Measurements from ENCODE around the gene GMPS. TPM values are rescaled to one million over a fixed set of nuclear protein-coding genes. Genes with fewer than 3 reads are reported as not detected.
A peak's percentile ranks its signal among the peaks of the same experiment; 100 is the strongest.

The GMPS gene
- total RNA-seq, 1 donor = 41.3 TPM

- Histone ChIP-seq H3K4me1 (ENCODE audit: insufficient read depth, low read length) (peaks cover 8% of the 10 kb centered on the region), H3K79me2 (ENCODE audit: insufficient read depth, low read length) (no peaks in the 10 kb centered on the region), H3K36me3 (ENCODE audit: insufficient read depth, low read length) (peaks cover 26% of the 10 kb centered on the region), H3K4me3 (ENCODE audit: insufficient read depth, low read length) (no peak overlapping the region), H2AFZ (ENCODE audit: low read length) (no peak overlapping the region), H3K4me2 (ENCODE audit: insufficient read depth, low read length) (no peak overlapping the region), H3K27ac (ENCODE audit: low read depth, low read length) (no peak overlapping the region), H3K9me3 (ENCODE audit: low read depth, low read length) (no peaks in the 10 kb centered on the region), H4K20me1 (ENCODE audit: insufficient read depth, low read length) (no peaks in the 10 kb centered on the region), H3K27me3 (ENCODE audit: insufficient read depth, low read length) (no peaks in the 10 kb centered on the region)
- DNase-seq (ENCODE audit: insufficient read length, low spot score, missing footprints) = no peak
- no peak for TF ChIP-seq CTCF (IDR thresholded peaks at IDR 0.05; ENCODE audit: extremely low read depth, low read depth, low read length)
Measured at GRCh38 chr3:155941354-155941753, 70.9 kb downstream of the GMPS start.

GRCh38 chr3:155944081-155944480 is 73.6 kb downstream of the GMPS start:
- Histone ChIP-seq H3K27me3 (ENCODE audit: insufficient read depth, low read length) (no peaks in the 10 kb centered on the region), H3K4me1 (ENCODE audit: insufficient read depth, low read length) (peaks cover 13% of the 10 kb centered on the region), H3K36me3 (ENCODE audit: insufficient read depth, low read length) (no peaks in the 10 kb centered on the region), H4K20me1 (ENCODE audit: insufficient read depth, low read length) (no peaks in the 10 kb centered on the region), H3K4me3 (ENCODE audit: insufficient read depth, low read length) (no peak overlapping the region), H3K4me2 (ENCODE audit: insufficient read depth, low read length) (no peak overlapping the region), H3K79me2 (ENCODE audit: insufficient read depth, low read length) (no peaks in the 10 kb centered on the region), H3K9me3 (ENCODE audit: low read depth, low read length) (no peaks in the 10 kb centered on the region), H3K27ac (ENCODE audit: low read depth, low read length) (no peak overlapping the region), H2AFZ (ENCODE audit: low read length) (no peak overlapping the region)
- no peak for TF ChIP-seq CTCF (IDR thresholded peaks at IDR 0.05; ENCODE audit: extremely low read depth, low read depth, low read length)
- no peak for DNase-seq (ENCODE audit: insufficient read length, low spot score, missing footprints)

GRCh38 chr3:155946178-155946577 is 75.7 kb downstream of the GMPS start:
- Histone ChIP-seq H3K79me2 (ENCODE audit: insufficient read depth, low read length) (no peaks in the 10 kb centered on the region), H3K27ac (ENCODE audit: low read depth, low read length) (peak overlapping the region; percentile 77), H3K4me2 (ENCODE audit: insufficient read depth, low read length) (no peak overlapping the region), H4K20me1 (ENCODE audit: insufficient read depth, low read length) (no peaks in the 10 kb centered on the region), H2AFZ (ENCODE audit: low read length) (no peak overlapping the region), H3K9me3 (ENCODE audit: low read depth, low read length) (no peaks in the 10 kb centered on the region), H3K4me3 (ENCODE audit: insufficient read depth, low read length) (no peak overlapping the region), H3K4me1 (ENCODE audit: insufficient read depth, low read length) (peaks cover 13% of the 10 kb centered on the region), H3K27me3 (ENCODE audit: insufficient read depth, low read length) (no peaks in the 10 kb centered on the region), H3K36me3 (ENCODE audit: insufficient read depth, low read length) (no peaks in the 10 kb centered on the region)
- TF ChIP-seq CTCF (IDR thresholded peaks at IDR 0.05; ENCODE audit: extremely low read depth, low read depth, low read length) = no peak
- DNase-seq (ENCODE audit: insufficient read length, low spot score, missing footprints) = peak; percentile 88

GRCh38 chr3:155948476-155948875 is 78.0 kb downstream of the GMPS start:
- no peak for DNase-seq (ENCODE audit: insufficient read length, low spot score, missing footprints)
- no peak overlapping the region for H3K27ac ChIP-seq (ENCODE audit: low read depth, low read length)
- peaks cover 3% of the 10 kb centered on the region for H3K36me3 ChIP-seq (ENCODE audit: insufficient read depth, low read length)
- H3K27me3 ChIP-seq (ENCODE audit: insufficient read depth, low read length) = no peaks in the 10 kb centered on the region
- no peak overlapping the region for H3K4me2 ChIP-seq (ENCODE audit: insufficient read depth, low read length)
- no peaks in the 10 kb centered on the region for H3K79me2 ChIP-seq (ENCODE audit: insufficient read depth, low read length)
- H3K9me3 ChIP-seq (ENCODE audit: low read depth, low read length) = no peaks in the 10 kb centered on the region
- H4K20me1 ChIP-seq (ENCODE audit: insufficient read depth, low read length) = no peaks in the 10 kb centered on the region
- no peak overlapping the region for H2AFZ ChIP-seq (ENCODE audit: low read length)
- H3K4me3 ChIP-seq (ENCODE audit: insufficient read depth, low read length) = no peak overlapping the region
- TF ChIP-seq CTCF (IDR thresholded peaks at IDR 0.05; ENCODE audit: extremely low read depth, low read depth, low read length) = no peak
- peaks cover 13% of the 10 kb centered on the region for H3K4me1 ChIP-seq (ENCODE audit: insufficient read depth, low read length)
